Transverse colon (tissue), 4 donors: ENCODE measurements around the gene CDC14B.

ENCODE experiments used
- POLR2A ChIP-seq: fragments of 450-650 bp; IDR thresholded peaks from one replicate; pipeline ENCODE4 v1.6.1; 2016; ENCODE audit warnings: antibody characterized with exemption, mild to moderate bottlenecking, moderate library complexity
- POLR2AphosphoS5 ChIP-seq, 3 donors: sonication (generic); formaldehyde crosslinking; IDR thresholded peaks; one replicate each; pipeline ENCODE4 v1.6.1; 2016; ENCODE audit warnings: antibody characterized with exemption in 3 of 3
- TF ChIP-seq, protein P1 (sequence below), 5 experiments: fragments of 200-600 bp in 3 of 5; fragments of 450-650 bp in 2 of 5; sonication (generic) in 3 of 5; IDR thresholded peaks; 1 replicate in 2 of 5; 2 replicates in 3 of 5; pipeline ENCODE4 v1.5.1; 2016 to 2017; ENCODE audit warnings: antibody characterized with exemption in 5 of 5, inconsistent platforms in 3 of 5, mild to moderate bottlenecking in 2 of 5, moderate library complexity in 1 of 5

DNA sequence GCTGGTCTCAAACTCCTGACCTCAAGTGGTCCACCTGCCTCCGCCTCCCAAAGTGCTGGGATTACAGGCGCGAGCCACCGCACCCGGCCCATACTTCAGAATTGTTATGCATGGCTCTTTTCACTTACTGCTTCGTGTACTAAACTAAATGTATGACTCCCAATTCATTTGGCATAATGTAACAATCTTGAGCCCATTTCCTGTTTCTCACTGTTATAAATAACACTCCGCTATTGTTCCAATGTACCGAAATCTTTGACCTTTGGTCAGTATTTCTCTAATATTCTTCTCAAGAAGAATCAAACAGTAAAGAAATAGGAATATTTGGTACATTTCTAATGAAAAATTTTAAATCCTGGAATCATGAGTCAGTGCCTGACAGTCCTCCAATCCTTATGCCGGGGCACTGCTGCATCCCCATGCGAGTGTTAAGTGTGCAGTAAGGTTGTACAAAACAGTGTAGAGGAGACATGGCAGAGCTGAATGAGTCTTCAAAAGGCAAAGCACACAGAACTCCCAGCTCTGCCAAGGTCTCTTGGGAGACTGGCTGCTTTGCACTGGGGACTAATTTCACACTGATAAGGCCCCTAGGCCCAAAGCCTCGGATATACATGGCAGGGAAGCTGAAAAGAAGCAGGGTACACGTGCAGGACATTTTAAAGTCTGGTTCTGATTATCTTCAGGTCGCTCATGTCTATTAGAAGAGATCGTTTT, 111.3 kb downstream of the CDC14B start:
- TF ChIP-seq, protein P1, sequence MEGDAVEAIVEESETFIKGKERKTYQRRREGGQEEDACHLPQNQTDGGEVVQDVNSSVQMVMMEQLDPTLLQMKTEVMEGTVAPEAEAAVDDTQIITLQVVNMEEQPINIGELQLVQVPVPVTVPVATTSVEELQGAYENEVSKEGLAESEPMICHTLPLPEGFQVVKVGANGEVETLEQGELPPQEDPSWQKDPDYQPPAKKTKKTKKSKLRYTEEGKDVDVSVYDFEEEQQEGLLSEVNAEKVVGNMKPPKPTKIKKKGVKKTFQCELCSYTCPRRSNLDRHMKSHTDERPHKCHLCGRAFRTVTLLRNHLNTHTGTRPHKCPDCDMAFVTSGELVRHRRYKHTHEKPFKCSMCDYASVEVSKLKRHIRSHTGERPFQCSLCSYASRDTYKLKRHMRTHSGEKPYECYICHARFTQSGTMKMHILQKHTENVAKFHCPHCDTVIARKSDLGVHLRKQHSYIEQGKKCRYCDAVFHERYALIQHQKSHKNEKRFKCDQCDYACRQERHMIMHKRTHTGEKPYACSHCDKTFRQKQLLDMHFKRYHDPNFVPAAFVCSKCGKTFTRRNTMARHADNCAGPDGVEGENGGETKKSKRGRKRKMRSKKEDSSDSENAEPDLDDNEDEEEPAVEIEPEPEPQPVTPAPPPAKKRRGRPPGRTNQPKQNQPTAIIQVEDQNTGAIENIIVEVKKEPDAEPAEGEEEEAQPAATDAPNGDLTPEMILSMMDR (IDR thresholded peaks at IDR 0.05): no peak
- no peak for TF ChIP-seq POLR2A
- no peak for TF ChIP-seq POLR2AphosphoS5 (IDR thresholded peaks at IDR 0.05)
